Inflammatory macrophage (primary cell): Measurements from ENCODE around the gene LIF.
"Not testable (repeated sequence)": the region's sequence is repeated elsewhere in the genome, so short reads cannot be mapped to it uniquely, and the experiment has no call there.

ENCODE experiments used
- DNase-seq, 2 donors: peaks; one replicate each; pipeline ENCODE4 v3.0.0-alpha.2; 2020 to 2022

LIF gene

DNA sequence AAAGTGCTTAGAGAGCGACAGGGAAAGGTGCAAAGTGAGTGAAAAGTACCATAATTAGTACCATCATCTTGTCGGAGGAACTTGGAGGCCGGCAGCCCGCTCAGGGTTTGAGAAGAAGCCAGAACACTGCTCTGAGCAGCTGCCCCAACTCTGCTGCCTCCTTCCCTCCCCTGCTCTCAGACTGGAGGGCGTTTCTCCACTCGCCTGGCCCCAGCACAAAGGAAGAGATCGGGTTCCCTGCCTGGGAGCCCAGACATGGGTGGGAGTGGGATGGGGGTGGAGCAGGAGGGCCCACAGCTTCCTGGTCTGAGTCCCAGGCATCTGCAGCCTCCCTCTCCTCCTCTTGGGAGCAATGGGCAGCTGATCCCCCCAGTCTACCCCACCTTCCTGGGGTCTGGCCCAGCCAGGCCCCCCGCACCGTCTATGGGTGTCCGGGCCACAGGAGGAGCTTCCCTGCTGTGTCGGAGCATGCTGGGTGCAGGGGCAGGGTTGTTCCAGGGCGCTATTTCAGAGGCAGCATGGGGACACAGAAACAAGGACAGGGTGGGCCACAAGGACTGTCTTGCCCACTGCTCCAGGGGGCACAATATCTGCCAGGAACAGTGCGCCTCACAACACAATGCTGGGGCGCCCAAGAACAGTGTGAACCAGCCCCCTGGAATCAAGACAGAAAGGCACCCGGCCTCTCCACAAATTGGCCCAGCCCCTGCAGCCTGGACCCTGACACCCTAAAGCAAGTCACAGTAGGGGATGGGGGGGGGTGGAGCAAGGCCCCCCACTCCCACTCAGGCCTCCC is 4.8 kb downstream of the LIF start:
- no peak for DNase-seq

- no peak for DNase-seq
These were observed 5.8 kb downstream of the LIF start for GRCh38 chr22:30240541-30241417.

- no peak for DNase-seq
These were observed 6.8 kb downstream of the LIF start for GRCh38 chr22:30239488-30240405.

- DNase-seq, result no peak
These were observed 7.7 kb downstream of the LIF start for GRCh38 chr22:30238661-30239487.

DNA sequence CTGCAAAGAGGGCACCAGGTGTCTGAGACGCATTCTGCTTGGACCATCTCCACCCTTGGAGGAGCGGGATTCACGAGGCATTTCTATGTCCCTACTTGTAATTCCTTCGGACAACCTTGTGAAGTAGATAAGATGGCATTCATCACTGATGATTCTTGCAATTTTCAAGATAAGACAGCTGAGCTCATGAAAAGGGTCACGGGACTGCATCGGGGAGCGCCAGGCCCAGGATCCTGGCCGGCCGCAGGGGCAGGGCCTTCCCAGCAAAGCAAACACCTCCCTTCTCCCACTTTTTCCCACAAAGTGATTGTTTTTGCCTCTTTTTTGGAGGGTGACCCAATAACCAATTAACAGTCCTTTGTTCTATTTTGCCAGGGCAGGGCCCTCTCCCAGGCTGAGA is 8.4 kb downstream of the LIF start:
- no peak for DNase-seq

GRCh38 chr22:30236875-30237274 is 9.7 kb downstream of the LIF start:
- no peak for DNase-seq

- no peak for DNase-seq
These were observed 10.8 kb downstream of the LIF start for GRCh38 chr22:30235687-30236170.

DNA sequence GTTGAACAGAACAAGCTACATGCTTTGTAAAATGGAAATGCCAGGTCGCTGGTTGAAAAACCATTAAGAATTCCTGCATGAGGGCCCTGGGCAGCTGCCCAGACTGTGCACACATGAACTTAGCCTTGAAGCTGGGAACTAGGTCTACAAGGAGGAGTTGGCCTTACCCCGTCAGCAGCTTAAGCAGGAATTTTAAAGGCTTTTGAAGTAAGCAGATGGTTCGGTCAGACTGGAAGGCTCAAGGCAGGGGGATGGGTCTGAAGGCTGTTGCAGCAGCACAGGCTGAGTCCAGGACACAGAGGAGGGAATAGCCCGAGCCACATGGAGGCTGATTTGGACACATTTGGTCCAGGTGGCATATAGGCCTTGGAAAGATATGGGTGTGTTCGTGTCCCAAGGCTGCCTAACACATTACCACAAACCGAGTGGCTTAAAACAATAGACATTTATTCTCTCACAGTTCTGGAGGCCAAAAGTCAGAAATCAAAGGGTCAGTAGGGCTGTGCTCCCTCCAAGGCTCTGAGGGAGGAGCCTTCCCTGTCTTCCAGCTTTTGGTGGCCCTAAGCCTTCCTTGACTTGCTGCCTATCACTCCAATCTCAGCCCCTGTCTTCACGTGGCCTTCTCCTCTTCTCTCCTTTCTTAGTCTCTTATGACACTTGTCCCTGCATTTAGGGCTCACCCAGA is 11.6 kb downstream of the LIF start:
- no peak for DNase-seq

GRCh38 chr22:30234325-30234724 is 12.2 kb downstream of the LIF start:
- DNase-seq, result not testable (repeated sequence)

DNA sequence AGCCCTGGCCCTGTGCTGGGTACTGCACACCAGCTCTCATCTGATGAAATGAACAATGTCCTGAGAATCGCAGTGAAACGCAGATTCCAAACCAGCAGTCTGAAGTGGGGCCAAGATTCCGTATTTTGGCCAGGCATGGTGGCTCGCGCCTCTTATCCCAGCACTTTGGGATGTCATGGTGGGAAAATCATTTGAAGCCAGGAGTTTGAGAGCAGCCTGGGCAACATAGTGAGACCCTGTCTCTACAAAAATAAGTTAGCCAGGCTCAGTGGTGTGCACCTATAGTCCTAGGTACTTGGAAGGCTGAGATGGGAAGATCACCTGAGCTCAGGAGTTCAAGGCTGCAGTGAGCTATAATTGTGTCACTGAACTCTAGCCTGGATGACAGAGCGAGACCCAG is 13.0 kb downstream of the LIF start:
- DNase-seq, result no peak

- DNase-seq, result no peak
These were observed 13.8 kb downstream of the LIF start for GRCh38 chr22:30232716-30233218.

GRCh38 chr22:30230787-30231461 is 15.6 kb downstream of the LIF start:
- DNase-seq, result no peak

DNA sequence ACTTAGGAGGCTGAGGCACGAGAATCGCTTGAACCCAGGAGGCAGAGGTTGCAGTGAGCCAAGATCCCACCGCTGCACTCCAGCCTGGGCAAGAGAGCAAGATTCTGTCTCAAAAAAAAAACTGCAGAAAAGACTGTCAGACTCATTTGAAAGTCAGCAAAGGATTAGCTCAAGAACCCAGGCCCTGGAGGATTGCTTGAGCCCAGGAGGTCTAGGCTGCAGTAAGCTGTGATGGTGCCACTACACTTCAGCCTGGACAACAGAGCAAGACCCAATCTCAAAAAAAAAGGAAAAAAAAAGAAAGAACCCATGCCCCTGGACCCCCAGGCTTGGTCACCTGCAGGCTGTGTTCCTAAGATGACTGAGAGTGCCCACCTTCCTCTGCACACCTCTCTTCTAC is 16.2 kb downstream of the LIF start:
- no peak for DNase-seq

GRCh38 chr22:30228509-30229359 is 17.8 kb downstream of the LIF start:
- DNase-seq, result no peak

GRCh38 chr22:30227438-30228228 is 18.9 kb downstream of the LIF start:
- no peak for DNase-seq

DNA sequence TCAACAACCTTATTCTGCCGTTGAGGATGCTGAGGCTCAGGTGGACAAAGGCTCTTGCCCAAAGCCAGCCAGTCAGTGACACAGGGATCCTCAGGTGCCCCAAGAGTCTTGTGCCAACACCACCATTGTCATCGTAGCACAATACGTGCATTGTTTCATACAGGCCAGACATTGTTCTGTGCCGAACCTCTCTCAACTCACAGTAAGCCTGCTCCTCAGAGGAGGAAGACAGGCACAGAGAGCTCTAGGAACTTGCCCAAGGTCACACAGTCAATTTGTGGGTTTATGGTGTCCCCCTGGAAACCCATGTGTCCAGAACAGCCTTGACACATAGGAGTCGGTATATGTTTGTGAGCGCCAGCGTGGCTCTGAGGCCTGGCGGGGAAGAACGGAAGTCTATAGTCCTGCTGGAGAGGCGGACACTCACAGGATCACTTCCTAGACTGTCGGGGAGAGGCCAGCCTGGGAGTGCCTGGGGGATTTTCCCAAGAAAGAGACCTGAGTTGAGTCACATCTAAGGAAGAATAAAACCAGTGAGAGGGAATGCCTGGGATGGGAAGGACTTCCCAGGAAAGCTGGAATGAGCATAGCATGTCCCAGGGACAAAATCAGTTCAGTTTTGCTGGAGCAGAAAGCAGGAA is 20.2 kb downstream of the LIF start:
- no peak for DNase-seq

GRCh38 chr22:30225220-30225927 is 21.2 kb downstream of the LIF start:
- no peak for DNase-seq
